HCT116 (cell line): ENCODE data around the gene COPG2.
"Not testable (repeated sequence)": the region's sequence is repeated elsewhere in the genome, so short reads cannot be mapped to it uniquely, and the experiment has no call there.

Experiments used
- MAX ChIP-seq: IDR thresholded peaks from 2 replicates; pipeline ENCODE4 v1.6.1; 2012
- POLR2A ChIP-seq: IDR thresholded peaks from 2 replicates; pipeline ENCODE4 v1.7.0; 2011; ENCODE audit warnings: borderline replicate concordance; ENCODE audit not compliant: insufficient read depth, insufficient read length; ENCODE audit errors: extremely low read depth
- POLR2AphosphoS5 ChIP-seq: IDR thresholded peaks from 2 replicates; pipeline ENCODE4 v1.6.1; 2011; ENCODE audit warnings: mild to moderate bottlenecking, low read depth, low read length, moderate library complexity
- SRF ChIP-seq: IDR thresholded peaks from 2 replicates; pipeline ENCODE4 v1.6.1; 2012; ENCODE audit warnings: low read depth
- YY1 ChIP-seq: IDR thresholded peaks from 2 replicates; pipeline ENCODE4 v1.6.1; 2011; ENCODE audit warnings: low read length, low read depth, moderate library complexity, mild to moderate bottlenecking; ENCODE audit not compliant: insufficient replicate concordance; ENCODE audit errors: extremely low read depth
- TF ChIP-seq, protein P1 (sequence below), 3 experiments: fragments of 200-600 bp in 1 of 3; sonication (generic) in 1 of 3; IDR thresholded peaks in 2 of 3; conservative IDR thresholded peaks in 1 of 3; 2 replicates each; pipeline ENCODE4 v1.5.1; 2012 to 2017; ENCODE audit warnings: low read depth in 2 of 3, low read length in 2 of 3, antibody characterized with exemption in 1 of 3, borderline replicate concordance in 1 of 3, control low read depth in 1 of 3, mild to moderate bottlenecking in 1 of 3, mixed read lengths in 1 of 3, mixed run types in 1 of 3, moderate library complexity in 1 of 3; ENCODE audit not compliant: insufficient read depth in 1 of 3
- TF ChIP-seq, protein P2 (sequence below): IDR thresholded peaks from 2 replicates; pipeline ENCODE4 v1.6.1; 2011; ENCODE audit warnings: mild to moderate bottlenecking, low read length, moderate library complexity; ENCODE audit not compliant: insufficient replicate concordance; ENCODE audit errors: extremely low read depth

- TF ChIP-seq POLR2AphosphoS5, SRF, POLR2A, MAX, YY1: not testable (repeated sequence)
- TF ChIP-seq, protein P1, sequence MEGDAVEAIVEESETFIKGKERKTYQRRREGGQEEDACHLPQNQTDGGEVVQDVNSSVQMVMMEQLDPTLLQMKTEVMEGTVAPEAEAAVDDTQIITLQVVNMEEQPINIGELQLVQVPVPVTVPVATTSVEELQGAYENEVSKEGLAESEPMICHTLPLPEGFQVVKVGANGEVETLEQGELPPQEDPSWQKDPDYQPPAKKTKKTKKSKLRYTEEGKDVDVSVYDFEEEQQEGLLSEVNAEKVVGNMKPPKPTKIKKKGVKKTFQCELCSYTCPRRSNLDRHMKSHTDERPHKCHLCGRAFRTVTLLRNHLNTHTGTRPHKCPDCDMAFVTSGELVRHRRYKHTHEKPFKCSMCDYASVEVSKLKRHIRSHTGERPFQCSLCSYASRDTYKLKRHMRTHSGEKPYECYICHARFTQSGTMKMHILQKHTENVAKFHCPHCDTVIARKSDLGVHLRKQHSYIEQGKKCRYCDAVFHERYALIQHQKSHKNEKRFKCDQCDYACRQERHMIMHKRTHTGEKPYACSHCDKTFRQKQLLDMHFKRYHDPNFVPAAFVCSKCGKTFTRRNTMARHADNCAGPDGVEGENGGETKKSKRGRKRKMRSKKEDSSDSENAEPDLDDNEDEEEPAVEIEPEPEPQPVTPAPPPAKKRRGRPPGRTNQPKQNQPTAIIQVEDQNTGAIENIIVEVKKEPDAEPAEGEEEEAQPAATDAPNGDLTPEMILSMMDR (IDR thresholded peaks at IDR 0.05 in 2 of 3, conservative IDR thresholded peaks at IDR 0.05 in 1 of 3; ENCODE audit: borderline replicate concordance in 1 of 3, insufficient read depth in 1 of 3, low read depth in 2 of 3, low read length in 2 of 3) = not testable (repeated sequence)
- TF ChIP-seq, protein P2, sequence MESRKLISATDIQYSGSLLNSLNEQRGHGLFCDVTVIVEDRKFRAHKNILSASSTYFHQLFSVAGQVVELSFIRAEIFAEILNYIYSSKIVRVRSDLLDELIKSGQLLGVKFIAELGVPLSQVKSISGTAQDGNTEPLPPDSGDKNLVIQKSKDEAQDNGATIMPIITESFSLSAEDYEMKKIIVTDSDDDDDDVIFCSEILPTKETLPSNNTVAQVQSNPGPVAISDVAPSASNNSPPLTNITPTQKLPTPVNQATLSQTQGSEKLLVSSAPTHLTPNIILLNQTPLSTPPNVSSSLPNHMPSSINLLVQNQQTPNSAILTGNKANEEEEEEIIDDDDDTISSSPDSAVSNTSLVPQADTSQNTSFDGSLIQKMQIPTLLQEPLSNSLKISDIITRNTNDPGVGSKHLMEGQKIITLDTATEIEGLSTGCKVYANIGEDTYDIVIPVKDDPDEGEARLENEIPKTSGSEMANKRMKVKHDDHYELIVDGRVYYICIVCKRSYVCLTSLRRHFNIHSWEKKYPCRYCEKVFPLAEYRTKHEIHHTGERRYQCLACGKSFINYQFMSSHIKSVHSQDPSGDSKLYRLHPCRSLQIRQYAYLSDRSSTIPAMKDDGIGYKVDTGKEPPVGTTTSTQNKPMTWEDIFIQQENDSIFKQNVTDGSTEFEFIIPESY = not testable (repeated sequence)
These were observed 98.4 kb downstream of the COPG2 start for GRCh38 chr7:130570144-130570543.
